Mesothelial cell of epicardium (in vitro differentiated cells): ENCODE measurements around the gene PANK1. TPM values are rescaled to one million over a fixed set of nuclear protein-coding genes. Genes with fewer than 3 reads are reported as not detected.

Experiments used
- DNase-seq, 2 experiments: peaks; one replicate each; pipeline ENCODE4 v3.0.0; 2021; ENCODE audit warnings: low spot score in 2 of 2; ENCODE audit not compliant: unreplicated experiment in 2 of 2
- H3K27ac Mint-ChIP-seq: 2 replicates; pipeline ENCODE4 v1.8.0; 2021; ENCODE audit warnings: mixed read lengths
- H3K27me3 Mint-ChIP-seq: 2 replicates; pipeline ENCODE4 v1.8.0; 2021; ENCODE audit warnings: low read depth, mixed read lengths
- H3K36me3 Mint-ChIP-seq: 2 replicates; pipeline ENCODE4 v1.8.0; 2021; ENCODE audit warnings: mixed read lengths
- H3K4me1 Mint-ChIP-seq: 2 replicates; pipeline ENCODE4 v1.8.0; 2021; ENCODE audit warnings: mixed read lengths
- H3K4me3 Mint-ChIP-seq: 2 replicates; pipeline ENCODE4 v1.8.0; 2021; ENCODE audit warnings: mild to moderate bottlenecking, moderate library complexity, mixed read lengths
- H3K9me3 Mint-ChIP-seq: 2 replicates; pipeline ENCODE4 v1.8.0; 2021; ENCODE audit warnings: mixed read lengths
- total RNA-seq: library from RNA; stranded (reverse); gene quantifications from 3 replicates; pipeline ENCODE4 v1.2.1, GENCODE V29; 2021
- TF ChIP-seq, protein P1 (sequence below): fragments of 200-600 bp; sonication (generic); IDR thresholded peaks from one replicate; pipeline ENCODE4 v1.5.0; 2021; ENCODE audit warnings: antibody characterized with exemption; ENCODE audit not compliant: unreplicated experiment

The PANK1 gene
- total RNA-seq, 1 donor from 2014 or later, result 27.2 TPM

DNA sequence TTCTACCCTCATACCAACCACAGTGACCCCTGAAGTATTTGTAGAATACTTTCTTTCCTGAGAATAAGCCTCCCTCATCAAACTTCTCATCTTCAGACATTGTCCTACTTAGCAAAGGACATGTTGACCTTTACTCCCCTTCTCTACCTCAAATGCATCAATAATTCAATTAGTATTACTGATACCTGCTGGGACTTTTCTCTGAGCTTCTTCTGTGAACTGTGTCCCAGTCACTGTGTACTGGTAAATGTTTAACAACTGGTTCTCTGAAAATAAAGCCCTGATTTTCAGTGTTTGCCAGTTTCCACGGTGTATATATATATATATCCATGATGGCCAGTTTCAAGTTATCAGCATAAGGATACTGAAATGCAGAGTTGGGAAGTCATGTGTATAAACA lies 12.2 kb downstream of the PANK1 start:
- Mint-ChIP-seq H3K4me3 (no peak overlapping the region), H3K27ac (no peak overlapping the region), H3K27me3 (no peaks in the 10 kb centered on the region), H3K36me3 (peaks cover 11% of the 10 kb centered on the region), H3K9me3 (no peaks in the 10 kb centered on the region), H3K4me1 (peaks cover 15% of the 10 kb centered on the region)
- no peak for DNase-seq
- TF ChIP-seq, protein P1, sequence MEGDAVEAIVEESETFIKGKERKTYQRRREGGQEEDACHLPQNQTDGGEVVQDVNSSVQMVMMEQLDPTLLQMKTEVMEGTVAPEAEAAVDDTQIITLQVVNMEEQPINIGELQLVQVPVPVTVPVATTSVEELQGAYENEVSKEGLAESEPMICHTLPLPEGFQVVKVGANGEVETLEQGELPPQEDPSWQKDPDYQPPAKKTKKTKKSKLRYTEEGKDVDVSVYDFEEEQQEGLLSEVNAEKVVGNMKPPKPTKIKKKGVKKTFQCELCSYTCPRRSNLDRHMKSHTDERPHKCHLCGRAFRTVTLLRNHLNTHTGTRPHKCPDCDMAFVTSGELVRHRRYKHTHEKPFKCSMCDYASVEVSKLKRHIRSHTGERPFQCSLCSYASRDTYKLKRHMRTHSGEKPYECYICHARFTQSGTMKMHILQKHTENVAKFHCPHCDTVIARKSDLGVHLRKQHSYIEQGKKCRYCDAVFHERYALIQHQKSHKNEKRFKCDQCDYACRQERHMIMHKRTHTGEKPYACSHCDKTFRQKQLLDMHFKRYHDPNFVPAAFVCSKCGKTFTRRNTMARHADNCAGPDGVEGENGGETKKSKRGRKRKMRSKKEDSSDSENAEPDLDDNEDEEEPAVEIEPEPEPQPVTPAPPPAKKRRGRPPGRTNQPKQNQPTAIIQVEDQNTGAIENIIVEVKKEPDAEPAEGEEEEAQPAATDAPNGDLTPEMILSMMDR, result no peak

DNA sequence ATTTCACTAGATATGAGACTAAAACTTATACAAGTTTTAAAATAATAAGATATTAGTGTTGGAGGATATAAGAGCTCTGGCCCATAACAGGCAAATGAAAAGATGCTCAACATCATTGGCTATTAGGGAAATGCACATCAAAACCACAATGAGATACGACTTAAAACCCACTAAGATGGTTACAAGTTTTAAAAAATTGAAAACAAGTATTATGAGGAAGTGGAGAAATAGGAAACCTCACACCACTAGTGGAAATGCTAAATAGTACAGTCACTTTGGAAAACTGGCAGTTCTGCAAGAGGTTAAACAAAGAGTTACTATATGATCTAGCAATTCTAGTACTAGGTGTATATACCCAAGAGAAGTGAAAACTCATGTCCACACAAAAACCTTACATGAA lies 17.2 kb downstream of the PANK1 start:
- Mint-ChIP-seq H3K36me3 (peaks cover 5% of the 10 kb centered on the region), H3K4me1 (peaks cover 22% of the 10 kb centered on the region), H3K4me3 (no peak overlapping the region), H3K27me3 (no peaks in the 10 kb centered on the region), H3K27ac (no peak overlapping the region), H3K9me3 (no peaks in the 10 kb centered on the region)
- DNase-seq, result no peak
- TF ChIP-seq, protein P1, result no peak

DNA sequence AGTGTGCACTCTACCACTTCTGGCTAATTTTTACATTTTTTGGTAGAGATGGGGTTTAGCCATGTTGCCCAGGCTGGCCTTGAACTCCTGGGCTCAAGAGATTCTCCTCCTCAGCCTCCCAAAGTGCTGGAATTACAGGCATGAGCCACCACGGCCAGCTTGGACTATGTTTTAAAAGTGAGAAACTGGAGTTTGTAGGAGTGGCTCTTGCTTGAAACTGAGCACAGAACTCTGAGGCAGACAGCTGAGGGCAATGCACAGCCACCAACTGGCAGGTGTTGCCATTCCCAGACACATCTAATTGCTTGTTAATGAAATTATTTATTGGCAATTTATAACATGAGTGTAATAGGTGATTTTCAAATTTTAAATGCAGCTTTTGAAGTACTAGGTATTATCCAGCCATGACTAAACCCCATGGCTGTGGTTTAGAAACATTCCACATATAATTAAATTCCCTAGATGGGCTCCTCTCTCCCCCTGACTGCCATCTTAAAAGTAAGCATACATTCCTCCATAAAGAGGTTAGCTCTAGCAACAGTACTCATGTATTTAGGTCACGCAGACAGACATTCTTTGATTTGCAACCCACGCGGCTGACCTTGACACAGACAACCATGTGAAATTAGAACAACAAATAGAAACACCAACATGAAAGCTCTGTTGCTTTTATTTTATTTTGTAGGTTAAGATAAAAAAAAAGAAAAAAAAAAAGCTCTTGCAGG lies 19.8 kb downstream of the PANK1 start:
- no peak for DNase-seq
- H3K4me1 Mint-ChIP-seq, result peaks cover 13% of the 10 kb centered on the region
- no peaks in the 10 kb centered on the region for H3K27me3 Mint-ChIP-seq
- H3K27ac Mint-ChIP-seq, result peak overlapping the region; percentile 78
- H3K9me3 Mint-ChIP-seq, result peaks cover 4% of the 10 kb centered on the region
- peaks cover 13% of the 10 kb centered on the region for H3K36me3 Mint-ChIP-seq
- no peak overlapping the region for H3K4me3 Mint-ChIP-seq
- TF ChIP-seq, protein P1, result no peak

DNA sequence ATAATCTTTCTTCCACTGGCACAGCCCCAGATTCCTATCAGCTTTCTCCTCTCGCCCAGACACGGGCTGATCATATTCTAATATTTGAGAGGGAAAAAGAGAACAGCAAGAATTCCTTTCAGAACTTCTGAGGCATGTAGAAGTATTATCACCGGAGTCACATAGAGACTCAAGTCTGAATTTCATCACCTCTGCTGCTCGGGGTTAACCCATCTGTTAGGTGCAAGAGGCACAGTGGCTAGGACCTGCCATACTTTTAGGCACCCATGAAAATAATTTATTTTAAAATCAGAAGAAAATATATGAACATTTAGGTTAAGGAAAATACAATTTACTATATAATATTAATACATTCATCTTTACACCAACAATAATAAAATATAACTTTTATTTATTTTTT lies 21.0 kb downstream of the PANK1 start:
- H3K9me3 Mint-ChIP-seq, result peaks cover 16% of the 10 kb centered on the region
- no peaks in the 10 kb centered on the region for H3K27me3 Mint-ChIP-seq
- no peak for DNase-seq
- peaks cover 8% of the 10 kb centered on the region for H3K4me1 Mint-ChIP-seq
- no peak overlapping the region for H3K4me3 Mint-ChIP-seq
- no peak overlapping the region for H3K27ac Mint-ChIP-seq
- TF ChIP-seq, protein P1, result no peak
- peaks cover 23% of the 10 kb centered on the region for H3K36me3 Mint-ChIP-seq

DNA sequence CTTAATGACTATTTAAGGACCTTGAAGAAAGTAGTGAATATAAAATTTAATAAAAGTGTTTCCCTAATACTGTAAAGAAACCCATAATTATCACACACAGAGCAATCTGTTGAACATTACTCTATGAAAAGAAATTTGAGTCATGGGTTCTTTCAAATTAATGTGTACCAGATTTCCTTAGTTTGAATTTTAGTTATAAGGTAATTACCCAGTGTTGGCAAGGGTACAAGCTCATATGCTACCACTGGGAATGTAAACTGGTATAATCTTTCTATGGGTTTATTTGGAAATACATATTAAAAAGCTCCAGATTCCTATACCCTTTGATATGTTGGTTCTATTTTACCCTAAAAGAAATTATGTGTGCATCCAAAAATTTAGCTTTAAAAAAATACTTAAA lies 22.9 kb downstream of the PANK1 start:
- no peak for DNase-seq
- Mint-ChIP-seq H3K27ac (no peak overlapping the region), H3K9me3 (peaks cover 22% of the 10 kb centered on the region), H3K4me3 (no peak overlapping the region), H3K27me3 (no peaks in the 10 kb centered on the region), H3K36me3 (peaks cover 34% of the 10 kb centered on the region), H3K4me1 (peaks cover 8% of the 10 kb centered on the region)
- TF ChIP-seq, protein P1, result no peak
